HepG2 (cell line): ENCODE data around the gene WDR37.

Experiments used
- DPF2 ChIP-seq: sonication (generic); formaldehyde crosslinking; IDR thresholded peaks from 2 replicates; pipeline ENCODE4 v1.4.0; 2020; ENCODE audit warnings: mild to moderate bottlenecking, low read depth, missing genetic modification reagents, borderline replicate concordance
- SRF ChIP-seq: IDR thresholded peaks from 2 replicates; pipeline ENCODE4 v1.6.1; 2011; ENCODE audit warnings: mild to moderate bottlenecking, low read depth, low read length, moderate library complexity
- TGIF2 ChIP-seq: IDR thresholded peaks from 2 replicates; pipeline ENCODE4 v1.6.1; 2016; ENCODE audit warnings: control low read depth, missing compliant biosample characterization
- ZNF572 ChIP-seq: sonication (generic); formaldehyde crosslinking; IDR thresholded peaks from 2 replicates; pipeline ENCODE4 v1.5.1; 2020; ENCODE audit warnings: mild to moderate bottlenecking, missing genetic modification reagents
- ZNF770 ChIP-seq: sonication (generic); formaldehyde crosslinking; IDR thresholded peaks from 2 replicates; pipeline ENCODE4 v1.5.0; 2020; ENCODE audit warnings: mild to moderate bottlenecking, missing genetic modification reagents
- ZNF776 ChIP-seq: sonication (generic); formaldehyde crosslinking; IDR thresholded peaks from 2 replicates; pipeline ENCODE4 v1.4.0; 2020; ENCODE audit warnings: mild to moderate bottlenecking, missing genetic modification reagents
- ZSCAN29 ChIP-seq: sonication (generic); formaldehyde crosslinking; conservative IDR thresholded peaks from 2 replicates; pipeline ENCODE4 v1.4.0; 2020; ENCODE audit warnings: mild to moderate bottlenecking, missing genetic modification reagents
- TF ChIP-seq, protein P1 (sequence below): sonication (generic); formaldehyde crosslinking; IDR thresholded peaks from 2 replicates; pipeline ENCODE4 v1.4.0; 2020; ENCODE audit warnings: low read depth, missing genetic modification reagents
- TF ChIP-seq, protein P2 (sequence below): IDR thresholded peaks from 2 replicates; pipeline ENCODE4 v1.6.1; 2018; ENCODE audit warnings: missing genetic modification reagents, mild to moderate bottlenecking, missing compliant biosample characterization
- TF ChIP-seq, protein P3 (sequence below): sonication (generic); formaldehyde crosslinking; IDR thresholded peaks from 2 replicates; pipeline ENCODE4 v1.5.0; 2020; ENCODE audit warnings: mild to moderate bottlenecking, missing genetic modification reagents, moderate library complexity

DNA sequence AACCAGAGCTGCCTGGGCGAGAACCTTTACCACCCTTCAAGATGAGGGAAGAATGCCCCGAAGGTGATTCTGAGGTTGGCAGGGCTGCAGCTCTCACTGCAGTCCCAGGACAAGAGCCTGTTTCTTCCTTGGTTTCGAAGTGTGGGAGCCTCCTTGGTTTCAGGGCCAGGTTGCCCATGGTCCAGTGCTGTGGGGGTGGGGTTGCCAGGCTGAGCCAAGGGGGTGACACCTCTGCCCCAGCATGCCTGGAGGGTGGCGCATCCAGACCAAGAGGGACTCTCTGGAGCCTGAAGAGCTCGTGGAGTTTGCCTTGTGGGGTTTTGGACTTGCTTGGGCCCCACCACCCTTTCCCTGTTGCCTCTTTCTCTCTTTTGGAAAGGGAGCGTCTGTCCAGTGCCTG is 41.3 kb downstream of the WDR37 start:
- TF ChIP-seq ZNF770 (CRISPR knock-in tag) (no peak), TGIF2 (CRISPR knock-in tag) (no peak), ZSCAN29 (CRISPR knock-in tag) (no peak), SRF (no peak), ZNF572 (no peak), ZNF776 (no peak), DPF2 (CRISPR knock-in tag) (no peak)
- TF ChIP-seq, protein P1, sequence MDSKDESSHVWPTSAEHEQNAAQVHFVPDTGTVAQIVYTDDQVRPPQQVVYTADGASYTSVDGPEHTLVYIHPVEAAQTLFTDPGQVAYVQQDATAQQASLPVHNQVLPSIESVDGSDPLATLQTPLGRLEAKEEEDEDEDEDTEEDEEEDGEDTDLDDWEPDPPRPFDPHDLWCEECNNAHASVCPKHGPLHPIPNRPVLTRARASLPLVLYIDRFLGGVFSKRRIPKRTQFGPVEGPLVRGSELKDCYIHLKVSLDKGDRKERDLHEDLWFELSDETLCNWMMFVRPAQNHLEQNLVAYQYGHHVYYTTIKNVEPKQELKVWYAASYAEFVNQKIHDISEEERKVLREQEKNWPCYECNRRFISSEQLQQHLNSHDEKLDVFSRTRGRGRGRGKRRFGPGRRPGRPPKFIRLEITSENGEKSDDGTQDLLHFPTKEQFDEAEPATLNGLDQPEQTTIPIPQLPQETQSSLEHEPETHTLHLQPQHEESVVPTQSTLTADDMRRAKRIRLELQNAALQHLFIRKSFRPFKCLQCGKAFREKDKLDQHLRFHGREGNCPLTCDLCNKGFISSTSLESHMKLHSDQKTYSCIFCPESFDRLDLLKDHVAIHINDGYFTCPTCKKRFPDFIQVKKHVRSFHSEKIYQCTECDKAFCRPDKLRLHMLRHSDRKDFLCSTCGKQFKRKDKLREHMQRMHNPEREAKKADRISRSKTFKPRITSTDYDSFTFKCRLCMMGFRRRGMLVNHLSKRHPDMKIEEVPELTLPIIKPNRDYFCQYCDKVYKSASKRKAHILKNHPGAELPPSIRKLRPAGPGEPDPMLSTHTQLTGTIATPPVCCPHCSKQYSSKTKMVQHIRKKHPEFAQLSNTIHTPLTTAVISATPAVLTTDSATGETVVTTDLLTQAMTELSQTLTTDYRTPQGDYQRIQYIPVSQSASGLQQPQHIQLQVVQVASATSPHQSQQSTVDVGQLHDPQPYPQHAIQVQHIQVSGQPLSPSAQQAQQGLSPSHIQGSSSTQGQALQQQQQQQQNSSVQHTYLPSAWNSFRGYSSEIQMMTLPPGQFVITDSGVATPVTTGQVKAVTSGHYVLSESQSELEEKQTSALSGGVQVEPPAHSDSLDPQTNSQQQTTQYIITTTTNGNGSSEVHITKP (CRISPR knock-in tag): no peak
- TF ChIP-seq, protein P2, sequence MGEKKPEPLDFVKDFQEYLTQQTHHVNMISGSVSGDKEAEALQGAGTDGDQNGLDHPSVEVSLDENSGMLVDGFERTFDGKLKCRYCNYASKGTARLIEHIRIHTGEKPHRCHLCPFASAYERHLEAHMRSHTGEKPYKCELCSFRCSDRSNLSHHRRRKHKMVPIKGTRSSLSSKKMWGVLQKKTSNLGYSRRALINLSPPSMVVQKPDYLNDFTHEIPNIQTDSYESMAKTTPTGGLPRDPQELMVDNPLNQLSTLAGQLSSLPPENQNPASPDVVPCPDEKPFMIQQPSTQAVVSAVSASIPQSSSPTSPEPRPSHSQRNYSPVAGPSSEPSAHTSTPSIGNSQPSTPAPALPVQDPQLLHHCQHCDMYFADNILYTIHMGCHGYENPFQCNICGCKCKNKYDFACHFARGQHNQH (CRISPR knock-in tag): no peak
- TF ChIP-seq, protein P3, sequence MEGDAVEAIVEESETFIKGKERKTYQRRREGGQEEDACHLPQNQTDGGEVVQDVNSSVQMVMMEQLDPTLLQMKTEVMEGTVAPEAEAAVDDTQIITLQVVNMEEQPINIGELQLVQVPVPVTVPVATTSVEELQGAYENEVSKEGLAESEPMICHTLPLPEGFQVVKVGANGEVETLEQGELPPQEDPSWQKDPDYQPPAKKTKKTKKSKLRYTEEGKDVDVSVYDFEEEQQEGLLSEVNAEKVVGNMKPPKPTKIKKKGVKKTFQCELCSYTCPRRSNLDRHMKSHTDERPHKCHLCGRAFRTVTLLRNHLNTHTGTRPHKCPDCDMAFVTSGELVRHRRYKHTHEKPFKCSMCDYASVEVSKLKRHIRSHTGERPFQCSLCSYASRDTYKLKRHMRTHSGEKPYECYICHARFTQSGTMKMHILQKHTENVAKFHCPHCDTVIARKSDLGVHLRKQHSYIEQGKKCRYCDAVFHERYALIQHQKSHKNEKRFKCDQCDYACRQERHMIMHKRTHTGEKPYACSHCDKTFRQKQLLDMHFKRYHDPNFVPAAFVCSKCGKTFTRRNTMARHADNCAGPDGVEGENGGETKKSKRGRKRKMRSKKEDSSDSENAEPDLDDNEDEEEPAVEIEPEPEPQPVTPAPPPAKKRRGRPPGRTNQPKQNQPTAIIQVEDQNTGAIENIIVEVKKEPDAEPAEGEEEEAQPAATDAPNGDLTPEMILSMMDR (CRISPR knock-in tag): no peak
